ENCODE results near the gene XXYLT1. TPM values are rescaled to one million over a fixed set of nuclear protein-coding genes. Genes with fewer than 3 reads are reported as not detected.

Gene XXYLT1
- total RNA-seq, 1 experiment from 2014 or later: 25.5 TPM

GRCh38 chr3:195085356-195086130, 185.4 kb downstream of the XXYLT1 start:
- ATAC-seq (no peak), DNase-seq (no peak)
- H3K36me3 ChIP-seq (ENCODE audit: low read depth, low read length): no peaks in the 10 kb centered on the region
- POLR2A ChIA-PET (ENCODE audit: unreplicated experiment): no interaction called here
- H3K27me3 ChIP-seq (ENCODE audit: low read length): no peaks in the 10 kb centered on the region
- H3K79me2 ChIP-seq (ENCODE audit: low read length): no peaks in the 10 kb centered on the region
- no TSS peak for BruUV-seq (replicated peaks)
- no peaks in the 10 kb centered on the region for H3K4me1 ChIP-seq (ENCODE audit: insufficient read depth, low read length)
- H4K20me1 ChIP-seq (ENCODE audit: low read length): no peaks in the 10 kb centered on the region
- CTCF ChIA-PET: no interaction called here
- no peak overlapping the region for H3K4me3 ChIP-seq (ENCODE audit: low read length)
- H3F3A ChIP-seq (ENCODE audit: low read length, unreplicated experiment): no peaks in the 10 kb centered on the region
- no peak overlapping the region for H3K4me2 ChIP-seq (ENCODE audit: low read length)
- no peaks in the 10 kb centered on the region for H3K9me2 ChIP-seq (replicated peaks; ENCODE audit: low read length)
- no peak overlapping the region for H3K27ac ChIP-seq (ENCODE audit: low read length)
- intact Hi-C loops (cut with micrococcal nuclease): no loop called here
- no peak overlapping the region for H2AFZ ChIP-seq (ENCODE audit: low read length)
- H3K9ac ChIP-seq (ENCODE audit: low read length): no peak overlapping the region
- TF ChIP-seq EZH2phosphoT487 (IDR thresholded peaks at IDR 0.05; ENCODE audit: borderline replicate concordance, low read length) (no peak), CTCF (conservative IDR thresholded peaks at IDR 0.05; ENCODE audit: low read depth, low read length) (no peak), EZH2 (IDR thresholded peaks at IDR 0.05; ENCODE audit: low read length, unreplicated experiment) (no peak)
- H3K9me3 ChIP-seq (ENCODE audit: low read length): no peaks in the 10 kb centered on the region

GRCh38 chr3:195084746-195085145, 186.2 kb downstream of the XXYLT1 start:
- no peak for TF ChIP-seq EZH2phosphoT487 (IDR thresholded peaks at IDR 0.05; ENCODE audit: borderline replicate concordance, low read length)
- no peak for TF ChIP-seq EZH2 (IDR thresholded peaks at IDR 0.05; ENCODE audit: low read length, unreplicated experiment)
- no peak for TF ChIP-seq CTCF (conservative IDR thresholded peaks at IDR 0.05; ENCODE audit: low read depth, low read length)
- Histone ChIP-seq H4K20me1 (ENCODE audit: low read length) (no peaks in the 10 kb centered on the region), H3K4me2 (ENCODE audit: low read length) (no peak overlapping the region), H3K9ac (ENCODE audit: low read length) (no peak overlapping the region), H3K9me2 (replicated peaks; ENCODE audit: low read length) (no peaks in the 10 kb centered on the region), H3K9me3 (ENCODE audit: low read length) (no peaks in the 10 kb centered on the region), H3K4me1 (ENCODE audit: insufficient read depth, low read length) (no peaks in the 10 kb centered on the region), H2AFZ (ENCODE audit: low read length) (no peak overlapping the region), H3K4me3 (ENCODE audit: low read length) (no peak overlapping the region), H3F3A (ENCODE audit: low read length, unreplicated experiment) (no peaks in the 10 kb centered on the region), H3K79me2 (ENCODE audit: low read length) (no peaks in the 10 kb centered on the region), H3K27me3 (ENCODE audit: low read length) (no peaks in the 10 kb centered on the region), H3K27ac (ENCODE audit: low read length) (no peak overlapping the region), H3K36me3 (ENCODE audit: low read depth, low read length) (no peaks in the 10 kb centered on the region)
- no peak for ATAC-seq
- ChIA-PET CTCF (no interaction called here), POLR2A (ENCODE audit: unreplicated experiment) (no interaction called here)
- no TSS peak for BruUV-seq (replicated peaks)
- intact Hi-C loops (cut with micrococcal nuclease): no loop called here
- DNase-seq: no peak

- no peaks in the 10 kb centered on the region for H3K27me3 ChIP-seq (ENCODE audit: low read length)
- H4K20me1 ChIP-seq (ENCODE audit: low read length): no peaks in the 10 kb centered on the region
- POLR2A ChIA-PET (ENCODE audit: unreplicated experiment): no interaction called here
- H3K79me2 ChIP-seq (ENCODE audit: low read length): no peaks in the 10 kb centered on the region
- no peaks in the 10 kb centered on the region for H3F3A ChIP-seq (ENCODE audit: low read length, unreplicated experiment)
- no TSS peak for BruUV-seq (replicated peaks)
- no peak overlapping the region for H3K4me3 ChIP-seq (ENCODE audit: low read length)
- ATAC-seq (no peak), DNase-seq (no peak)
- H3K9me3 ChIP-seq (ENCODE audit: low read length): no peaks in the 10 kb centered on the region
- no peak overlapping the region for H3K4me2 ChIP-seq (ENCODE audit: low read length)
- no peaks in the 10 kb centered on the region for H3K9me2 ChIP-seq (replicated peaks; ENCODE audit: low read length)
- no peaks in the 10 kb centered on the region for H3K4me1 ChIP-seq (ENCODE audit: insufficient read depth, low read length)
- intact Hi-C loops (cut with micrococcal nuclease): no loop called here
- no peaks in the 10 kb centered on the region for H3K36me3 ChIP-seq (ENCODE audit: low read depth, low read length)
- no peak overlapping the region for H2AFZ ChIP-seq (ENCODE audit: low read length)
- H3K9ac ChIP-seq (ENCODE audit: low read length): no peak overlapping the region
- TF ChIP-seq CTCF (conservative IDR thresholded peaks at IDR 0.05; ENCODE audit: low read depth, low read length): no peak
- no peak for TF ChIP-seq EZH2phosphoT487 (IDR thresholded peaks at IDR 0.05; ENCODE audit: borderline replicate concordance, low read length)
- TF ChIP-seq EZH2 (IDR thresholded peaks at IDR 0.05; ENCODE audit: low read length, unreplicated experiment): no peak
- CTCF ChIA-PET: no interaction called here
- no peak overlapping the region for H3K27ac ChIP-seq (ENCODE audit: low read length)
Observed at GRCh38 chr3:195083659-195084058, 187.3 kb downstream of the XXYLT1 start.
